ENCODE data around the gene RCOR1. TPM values are rescaled to one million over a fixed set of nuclear protein-coding genes. Genes with fewer than 3 reads are reported as not detected.

The RCOR1 gene
- total RNA-seq, 4 donors from 2014 or later = 3.3 to 40.0 (median 19.7) TPM

DNA sequence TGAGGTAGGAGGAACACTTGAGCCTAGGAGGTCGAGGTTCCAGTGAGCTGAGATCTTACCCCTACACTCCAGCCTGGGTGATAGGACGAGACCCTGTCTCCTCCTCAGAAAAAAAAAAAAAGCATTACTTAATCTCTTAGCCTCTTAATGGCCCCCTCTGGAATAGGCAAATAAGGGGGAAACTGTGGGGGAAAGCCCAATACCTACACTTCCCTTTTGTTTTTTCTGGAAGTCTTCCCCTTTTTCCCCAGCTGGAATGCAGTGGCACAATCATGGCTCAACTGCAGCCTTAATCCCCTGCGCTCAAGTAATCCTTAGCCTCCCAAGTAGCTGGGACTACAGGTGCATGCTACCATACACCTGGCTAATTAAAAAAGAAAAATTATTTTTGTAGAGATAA is 32.2 kb downstream of the RCOR1 start:
- Histone ChIP-seq H3K36me3 (no peaks in the 10 kb centered on the region), H3K27ac (no peak overlapping the region), H3K4me1 (no peaks in the 10 kb centered on the region), H3K4me3 (no peak overlapping the region), H3K27me3 (no peaks in the 10 kb centered on the region), H3K9me3 (no peaks in the 10 kb centered on the region)
- no peak for DNase-seq
- TF ChIP-seq, protein P1, sequence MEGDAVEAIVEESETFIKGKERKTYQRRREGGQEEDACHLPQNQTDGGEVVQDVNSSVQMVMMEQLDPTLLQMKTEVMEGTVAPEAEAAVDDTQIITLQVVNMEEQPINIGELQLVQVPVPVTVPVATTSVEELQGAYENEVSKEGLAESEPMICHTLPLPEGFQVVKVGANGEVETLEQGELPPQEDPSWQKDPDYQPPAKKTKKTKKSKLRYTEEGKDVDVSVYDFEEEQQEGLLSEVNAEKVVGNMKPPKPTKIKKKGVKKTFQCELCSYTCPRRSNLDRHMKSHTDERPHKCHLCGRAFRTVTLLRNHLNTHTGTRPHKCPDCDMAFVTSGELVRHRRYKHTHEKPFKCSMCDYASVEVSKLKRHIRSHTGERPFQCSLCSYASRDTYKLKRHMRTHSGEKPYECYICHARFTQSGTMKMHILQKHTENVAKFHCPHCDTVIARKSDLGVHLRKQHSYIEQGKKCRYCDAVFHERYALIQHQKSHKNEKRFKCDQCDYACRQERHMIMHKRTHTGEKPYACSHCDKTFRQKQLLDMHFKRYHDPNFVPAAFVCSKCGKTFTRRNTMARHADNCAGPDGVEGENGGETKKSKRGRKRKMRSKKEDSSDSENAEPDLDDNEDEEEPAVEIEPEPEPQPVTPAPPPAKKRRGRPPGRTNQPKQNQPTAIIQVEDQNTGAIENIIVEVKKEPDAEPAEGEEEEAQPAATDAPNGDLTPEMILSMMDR (IDR thresholded peaks at IDR 0.05) = no peak
- no peak for TF ChIP-seq POLR2A (IDR thresholded peaks at IDR 0.05)
- intact Hi-C loops (cut with DNase I; ENCODE audit: low total_unique reads) = no loop called here

DNA sequence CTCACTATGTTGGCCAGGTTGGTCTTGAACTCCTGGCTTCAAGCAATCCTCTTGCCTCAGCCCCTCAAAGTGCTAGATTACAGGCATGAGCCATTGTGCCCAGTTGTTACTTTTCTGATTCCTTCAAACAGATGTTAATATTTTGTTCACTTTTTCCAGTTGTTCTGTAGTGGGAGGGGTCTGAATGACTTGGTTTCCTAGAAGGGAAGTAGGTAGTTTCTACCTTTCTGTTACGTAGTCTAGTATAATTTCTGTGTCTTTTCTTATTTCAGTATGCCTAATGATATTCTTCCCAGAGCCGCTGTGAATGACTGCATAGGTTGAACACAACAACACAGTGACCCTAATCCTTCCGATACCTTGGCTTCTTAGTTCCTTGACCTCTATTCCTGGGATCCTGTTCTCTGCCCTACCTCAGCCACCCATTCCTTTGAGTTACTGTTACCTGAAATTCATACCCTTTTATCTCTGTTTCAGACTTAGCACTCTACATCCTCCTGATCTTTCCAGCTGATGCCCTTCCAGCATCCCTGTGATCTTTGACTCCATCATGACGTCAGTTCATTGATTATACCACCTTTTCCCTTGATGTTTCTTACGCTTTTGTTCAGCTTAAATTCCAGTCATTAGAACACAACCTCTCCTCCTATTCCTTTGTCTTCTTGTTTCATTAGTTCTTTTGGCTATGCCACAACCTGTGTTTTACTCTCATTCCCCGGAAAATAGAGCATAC is 33.3 kb downstream of the RCOR1 start:
- Histone ChIP-seq H3K27me3 (no peaks in the 10 kb centered on the region), H3K4me3 (no peak overlapping the region), H3K9me3 (no peaks in the 10 kb centered on the region), H3K27ac (no peak overlapping the region), H3K4me1 (no peaks in the 10 kb centered on the region), H3K36me3 (no peaks in the 10 kb centered on the region)
- intact Hi-C loops (cut with DNase I; ENCODE audit: low total_unique reads) = no loop called here
- no peak for TF ChIP-seq POLR2A (IDR thresholded peaks at IDR 0.05)
- TF ChIP-seq, protein P1 (IDR thresholded peaks at IDR 0.05) = no peak
- no peak for DNase-seq

DNA sequence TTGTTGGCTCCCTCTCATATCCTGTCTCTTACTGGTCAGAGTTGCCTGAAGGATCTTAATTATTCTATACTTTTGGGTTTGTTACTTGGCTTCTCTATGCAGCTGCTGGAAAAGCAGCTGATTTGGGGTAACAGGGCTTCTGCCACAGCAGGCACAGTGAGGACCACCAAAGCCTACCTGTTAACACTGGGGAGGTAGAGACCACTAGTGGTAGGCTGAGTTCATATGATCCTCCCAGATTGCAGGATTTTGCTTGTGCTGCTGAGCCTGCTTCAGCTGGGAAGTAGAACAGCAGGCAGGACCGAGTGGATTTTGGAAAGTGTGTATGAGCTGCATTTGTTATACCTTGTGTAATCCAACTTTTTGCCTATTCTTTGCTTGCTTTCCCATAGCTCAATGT is 34.1 kb downstream of the RCOR1 start:
- no peaks in the 10 kb centered on the region for H3K27me3 ChIP-seq
- TF ChIP-seq POLR2A (IDR thresholded peaks at IDR 0.05) = no peak
- TF ChIP-seq, protein P1 (IDR thresholded peaks at IDR 0.05) = no peak
- H3K4me1 ChIP-seq = no peaks in the 10 kb centered on the region
- H3K4me3 ChIP-seq = no peak overlapping the region
- H3K9me3 ChIP-seq = no peaks in the 10 kb centered on the region
- intact Hi-C loops (cut with DNase I; ENCODE audit: low total_unique reads) = no loop called here
- no peak overlapping the region for H3K27ac ChIP-seq
- H3K36me3 ChIP-seq = no peaks in the 10 kb centered on the region
- DNase-seq = no peak

DNA sequence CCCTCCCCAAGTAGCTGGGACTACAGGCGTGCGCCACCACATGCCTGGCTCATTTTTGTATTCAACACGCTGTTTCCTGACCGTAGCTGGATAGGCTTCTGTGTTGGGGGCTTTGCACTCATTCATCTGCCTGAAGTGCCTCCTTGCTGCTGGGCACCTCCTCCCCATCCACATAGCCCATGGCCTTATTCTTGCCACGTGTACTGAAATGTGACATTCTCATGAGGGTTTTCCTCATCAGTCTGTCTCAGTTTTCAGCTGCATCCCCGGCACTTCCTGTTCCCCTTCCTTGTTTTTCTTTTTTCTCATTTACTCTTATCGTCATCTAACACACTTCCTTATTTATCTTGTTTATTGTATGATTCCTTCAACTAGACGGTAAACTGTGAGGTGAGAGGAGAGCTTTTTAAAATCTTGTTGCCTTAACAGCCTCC is 36.6 kb downstream of the RCOR1 start:
- Histone ChIP-seq H3K27ac (no peak overlapping the region), H3K4me1 (no peaks in the 10 kb centered on the region), H3K9me3 (no peaks in the 10 kb centered on the region), H3K27me3 (no peaks in the 10 kb centered on the region), H3K36me3 (no peaks in the 10 kb centered on the region), H3K4me3 (no peak overlapping the region)
- no peak for DNase-seq
- intact Hi-C loops (cut with DNase I; ENCODE audit: low total_unique reads) = no loop called here
- no peak for TF ChIP-seq POLR2A (IDR thresholded peaks at IDR 0.05)
- TF ChIP-seq, protein P1 (IDR thresholded peaks at IDR 0.05) = no peak

DNA sequence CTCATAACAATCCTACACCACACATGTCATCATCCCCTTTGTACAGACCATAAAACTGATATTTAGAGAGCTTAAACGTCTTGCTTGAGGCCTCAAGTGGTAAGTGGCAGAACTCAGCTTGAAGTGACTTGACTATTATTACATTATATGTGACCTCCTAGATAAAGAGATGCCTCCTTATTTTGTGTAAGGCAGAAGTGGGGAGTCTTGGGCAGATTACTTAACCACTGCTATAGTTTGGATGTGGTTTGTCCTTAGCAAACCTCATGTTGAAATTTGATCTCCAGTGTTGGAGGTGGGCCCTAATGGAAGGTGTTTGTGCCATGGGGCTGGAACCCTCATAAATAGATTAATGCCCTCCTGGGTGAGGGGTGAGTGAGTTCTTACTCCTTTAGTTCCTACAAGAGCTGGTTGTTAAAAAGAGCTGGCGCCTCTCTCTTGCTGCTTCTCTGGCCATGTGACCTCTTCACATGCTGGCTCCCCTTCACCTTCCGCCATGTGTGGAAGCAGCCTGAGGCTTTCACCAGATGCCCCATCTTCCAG is 37.4 kb downstream of the RCOR1 start:
- Histone ChIP-seq H3K4me3 (no peak overlapping the region), H3K36me3 (no peaks in the 10 kb centered on the region), H3K9me3 (no peaks in the 10 kb centered on the region), H3K4me1 (no peaks in the 10 kb centered on the region), H3K27ac (no peak overlapping the region), H3K27me3 (no peaks in the 10 kb centered on the region)
- TF ChIP-seq, protein P1 (IDR thresholded peaks at IDR 0.05) = no peak
- no peak for TF ChIP-seq POLR2A (IDR thresholded peaks at IDR 0.05)
- no peak for DNase-seq
- intact Hi-C loops (cut with DNase I; ENCODE audit: low total_unique reads) = no loop called here
